ENCODE data around the gene ATP2B3. TPM values are rescaled to one million over a fixed set of nuclear protein-coding genes. Genes with fewer than 3 reads are reported as not detected.

Gene ATP2B3
- total RNA-seq, 4 donors from 2014 or later, result not detected

DNA sequence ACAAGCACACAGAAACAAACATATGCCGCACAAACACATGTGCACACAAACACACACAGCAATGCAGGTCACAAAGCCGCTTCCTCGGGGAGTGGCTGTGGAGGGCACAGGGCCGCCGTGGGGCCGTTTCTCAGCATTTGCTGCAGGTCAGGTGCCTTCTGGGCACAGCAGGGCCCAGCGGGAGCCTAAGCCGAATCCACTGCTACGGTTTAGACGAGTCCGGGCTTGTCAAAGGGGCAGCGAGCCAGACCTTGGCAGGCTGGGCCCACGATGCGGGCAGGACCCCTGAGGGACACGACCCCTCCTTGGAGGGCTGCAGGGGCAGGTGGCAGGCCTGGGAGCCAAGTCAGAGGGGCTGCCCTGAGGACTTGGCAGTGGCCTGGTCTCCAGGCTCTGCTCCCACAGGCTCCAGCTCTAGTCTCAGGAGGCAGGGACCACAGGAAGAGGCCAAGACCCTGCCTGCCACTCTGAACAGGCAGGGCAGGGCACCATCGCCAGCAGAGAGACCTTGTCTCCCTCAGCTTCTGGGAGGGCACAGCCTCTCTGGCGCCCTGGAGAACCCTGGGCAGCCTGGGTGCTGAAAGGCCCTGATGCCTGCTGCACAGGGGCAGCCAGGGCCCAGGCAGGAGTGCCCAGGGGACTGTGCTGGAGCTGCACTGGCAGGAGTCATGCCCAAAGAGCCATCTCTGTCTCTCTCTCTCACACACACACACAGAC, 5.5 kb upstream of the ATP2B3 start:
- intact Hi-C loops (cut with DNase I), result no loop called here
- 93% methylated on average over 3 of the region's 17 CpGs; no CpG with 5 or more reads in 1 of the 2 donors for WGBS, 2 donors
- TF ChIP-seq, protein P1, sequence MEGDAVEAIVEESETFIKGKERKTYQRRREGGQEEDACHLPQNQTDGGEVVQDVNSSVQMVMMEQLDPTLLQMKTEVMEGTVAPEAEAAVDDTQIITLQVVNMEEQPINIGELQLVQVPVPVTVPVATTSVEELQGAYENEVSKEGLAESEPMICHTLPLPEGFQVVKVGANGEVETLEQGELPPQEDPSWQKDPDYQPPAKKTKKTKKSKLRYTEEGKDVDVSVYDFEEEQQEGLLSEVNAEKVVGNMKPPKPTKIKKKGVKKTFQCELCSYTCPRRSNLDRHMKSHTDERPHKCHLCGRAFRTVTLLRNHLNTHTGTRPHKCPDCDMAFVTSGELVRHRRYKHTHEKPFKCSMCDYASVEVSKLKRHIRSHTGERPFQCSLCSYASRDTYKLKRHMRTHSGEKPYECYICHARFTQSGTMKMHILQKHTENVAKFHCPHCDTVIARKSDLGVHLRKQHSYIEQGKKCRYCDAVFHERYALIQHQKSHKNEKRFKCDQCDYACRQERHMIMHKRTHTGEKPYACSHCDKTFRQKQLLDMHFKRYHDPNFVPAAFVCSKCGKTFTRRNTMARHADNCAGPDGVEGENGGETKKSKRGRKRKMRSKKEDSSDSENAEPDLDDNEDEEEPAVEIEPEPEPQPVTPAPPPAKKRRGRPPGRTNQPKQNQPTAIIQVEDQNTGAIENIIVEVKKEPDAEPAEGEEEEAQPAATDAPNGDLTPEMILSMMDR (IDR thresholded peaks at IDR 0.05), result no peak
- TF ChIP-seq POLR2A (IDR thresholded peaks at IDR 0.05), result no peak
- no peak overlapping the region for H3K4me3 ChIP-seq (replicated peaks in 1 of 3)
- H3K9me3 ChIP-seq, result no peaks in the 10 kb centered on the region
- H3K4me1 ChIP-seq, result no peaks in the 10 kb centered on the region
- no peak overlapping the region for H3K27ac ChIP-seq
- H3K27me3 ChIP-seq, result no peaks in the 10 kb centered on the region
- no peaks in the 10 kb centered on the region for H3K36me3 ChIP-seq
- no peak for DNase-seq

DNA sequence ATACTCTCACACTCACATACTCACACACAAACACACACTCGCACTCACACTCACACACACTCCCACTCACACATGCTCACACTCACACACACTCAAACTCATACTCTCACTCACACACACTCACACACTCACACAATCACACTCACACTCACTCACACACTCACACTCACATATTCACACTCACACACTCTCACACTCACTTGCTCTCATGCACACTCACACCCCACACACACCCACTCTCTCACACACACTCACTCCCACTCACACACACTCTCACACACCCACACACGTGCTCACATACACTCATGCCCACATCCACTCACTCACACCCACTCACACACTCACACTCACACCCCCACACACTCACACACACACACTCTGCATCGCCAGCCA, 4.9 kb upstream of the ATP2B3 start:
- WGBS, 2 donors, result 58 to 63% methylated on average over 3 of the region's 3 CpGs
- Histone ChIP-seq H3K27me3 (no peaks in the 10 kb centered on the region), H3K4me3 (replicated peaks in 1 of 3) (no peak overlapping the region), H3K27ac (no peak overlapping the region), H3K9me3 (no peaks in the 10 kb centered on the region), H3K36me3 (no peaks in the 10 kb centered on the region), H3K4me1 (no peaks in the 10 kb centered on the region)
- intact Hi-C loops (cut with DNase I), result no loop called here
- DNase-seq, result no peak
- TF ChIP-seq, protein P1 (IDR thresholded peaks at IDR 0.05), result no peak
- no peak for TF ChIP-seq POLR2A (IDR thresholded peaks at IDR 0.05)

DNA sequence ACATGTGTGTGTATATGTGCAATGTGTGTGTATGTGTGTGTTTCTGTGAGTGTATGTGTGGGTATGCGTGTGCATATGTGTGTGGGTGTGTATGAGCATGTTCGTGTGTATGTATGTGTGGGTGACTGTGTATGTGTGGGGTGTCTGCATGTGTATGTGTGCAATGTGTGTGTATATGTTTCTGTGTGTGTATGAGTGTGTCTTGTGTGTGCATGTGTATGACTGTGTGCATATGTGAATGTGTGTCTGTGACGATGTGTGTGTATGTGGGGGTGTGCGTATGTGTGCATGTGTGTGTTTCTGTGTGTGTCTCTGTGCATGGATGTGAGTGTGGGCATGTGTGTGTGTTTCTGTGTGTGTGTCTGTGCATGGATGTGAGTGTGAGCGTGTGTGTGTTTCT, 4.2 kb upstream of the ATP2B3 start:
- no peak overlapping the region for H3K4me3 ChIP-seq (replicated peaks in 1 of 3)
- TF ChIP-seq, protein P1 (IDR thresholded peaks at IDR 0.05), result no peak
- TF ChIP-seq POLR2A (IDR thresholded peaks at IDR 0.05), result no peak

DNA sequence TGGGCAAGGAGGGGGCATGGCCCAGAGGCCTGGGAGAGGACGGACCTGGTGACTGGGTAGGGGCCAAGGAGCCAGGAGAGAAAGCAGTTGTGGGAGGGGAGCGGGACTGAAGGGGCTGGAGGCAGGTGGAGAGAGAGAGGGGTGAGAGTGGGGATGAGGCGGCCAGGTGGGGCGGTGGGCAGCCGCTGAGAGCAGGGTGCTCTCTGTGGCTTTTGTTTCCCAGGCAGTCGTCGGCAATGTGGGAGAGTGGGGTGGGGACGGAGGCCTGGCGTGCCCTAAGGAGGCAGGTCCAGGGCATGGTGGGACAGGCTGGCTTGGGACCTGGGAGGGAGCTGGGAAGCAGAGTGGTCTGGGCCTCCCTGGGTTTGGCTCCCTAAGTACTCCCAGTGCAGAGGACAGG, 3.2 kb upstream of the ATP2B3 start:
- no peaks in the 10 kb centered on the region for H3K4me1 ChIP-seq
- TF ChIP-seq, protein P1 (IDR thresholded peaks at IDR 0.05), result no peak
- TF ChIP-seq POLR2A (IDR thresholded peaks at IDR 0.05), result no peak
- 77 to 83% methylated on average over 8 to 9 of the region's 9 CpGs for WGBS, 2 donors
- intact Hi-C loops (cut with DNase I), result no loop called here
- H3K27ac ChIP-seq, result no peak overlapping the region
- no peaks in the 10 kb centered on the region for H3K9me3 ChIP-seq
- H3K27me3 ChIP-seq, result no peaks in the 10 kb centered on the region
- H3K4me3 ChIP-seq (replicated peaks in 1 of 3), result no peak overlapping the region
- no peak for DNase-seq
- H3K36me3 ChIP-seq, result no peaks in the 10 kb centered on the region

More for the DNA sequence above, 4.2 kb upstream of the ATP2B3 start:
- no peaks in the 10 kb centered on the region for H3K4me1 ChIP-seq
- intact Hi-C loops (cut with DNase I), result no loop called here
- no peak overlapping the region for H3K27ac ChIP-seq
- no peak for DNase-seq
- H3K36me3 ChIP-seq, result no peaks in the 10 kb centered on the region
- H3K27me3 ChIP-seq, result no peaks in the 10 kb centered on the region
- WGBS, 2 donors, result 67 to 73% methylated on average over 4 to 5 of the region's 5 CpGs
- no peaks in the 10 kb centered on the region for H3K9me3 ChIP-seq

DNA sequence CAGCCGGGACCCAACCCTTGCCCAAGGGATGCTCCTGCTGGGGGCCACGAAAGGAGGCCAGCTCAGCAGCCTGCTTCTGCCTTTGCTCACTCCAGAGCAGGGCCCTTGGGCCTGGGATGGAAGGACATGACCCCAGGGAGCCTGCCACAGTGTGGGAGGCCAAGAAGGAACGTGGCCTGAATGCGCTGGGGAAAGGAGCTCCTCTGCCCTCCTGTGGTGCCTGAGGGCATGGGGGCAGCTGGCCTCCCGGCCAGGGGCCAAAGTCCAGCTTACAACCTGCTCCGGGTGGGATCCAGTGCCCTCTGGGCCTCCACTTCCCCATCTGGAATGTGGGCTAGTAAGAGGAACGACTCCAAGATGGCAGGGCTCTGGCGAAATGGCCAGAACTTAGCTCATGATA, 2.0 kb upstream of the ATP2B3 start:
- H3K9me3 ChIP-seq, result no peaks in the 10 kb centered on the region
- 64 to 92% methylated on average over 2 to 3 of the region's 8 CpGs for WGBS, 2 donors
- DNase-seq, result no peak
- H3K4me1 ChIP-seq, result no peaks in the 10 kb centered on the region
- H3K36me3 ChIP-seq, result no peaks in the 10 kb centered on the region
- no peak overlapping the region for H3K27ac ChIP-seq
- intact Hi-C loops (cut with DNase I), result no loop called here
- TF ChIP-seq, protein P1 (IDR thresholded peaks at IDR 0.05), result no peak
- TF ChIP-seq POLR2A (IDR thresholded peaks at IDR 0.05), result no peak
- no peaks in the 10 kb centered on the region for H3K27me3 ChIP-seq
- no peak overlapping the region for H3K4me3 ChIP-seq (replicated peaks in 1 of 3)
